GM12878 (cell line): ENCODE results near the gene CACNA1S.

Experiments
- BHLHE40 ChIP-seq, 2 experiments: fragments of 450-650 bp in 1 of 2; IDR thresholded peaks; 2 replicates each; pipeline ENCODE4 v1.6.1; 2011 to 2017; ENCODE audit warnings: low read depth in 2 of 2, borderline replicate concordance in 1 of 2, improper control_type of control experiment in 1 of 2, low read length in 1 of 2, mild to moderate bottlenecking in 1 of 2
- CTCF ChIP-seq, 3 experiments: IDR thresholded peaks in 2 of 3; conservative IDR thresholded peaks in 1 of 3; 2 replicates each; pipeline ENCODE4 v1.5.1; 2011; ENCODE audit warnings: low read depth in 3 of 3, low read length in 3 of 3, mild to moderate bottlenecking in 3 of 3, control low read depth in 2 of 3, moderate library complexity in 2 of 3, inconsistent platforms in 1 of 3, mixed read lengths in 1 of 3; ENCODE audit not compliant: control insufficient read depth in 2 of 3, insufficient read depth in 1 of 3; ENCODE audit errors: extremely low read depth in 1 of 3
- EP300 ChIP-seq, 2 experiments: fragments of 150-350 bp in 1 of 2; IDR thresholded peaks; 2 replicates each; pipeline ENCODE4 v1.6.1; 2011 to 2012; ENCODE audit warnings: low read depth in 2 of 2, low read length in 2 of 2, borderline replicate concordance in 1 of 2, improper control_type of control experiment in 1 of 2, inconsistent platforms in 1 of 2; ENCODE audit not compliant: control insufficient read depth in 1 of 2
- IRF5 ChIP-seq: fragments of 450-650 bp; IDR thresholded peaks from 2 replicates; pipeline ENCODE4 v1.6.1; 2017; ENCODE audit warnings: borderline replicate concordance
- REST ChIP-seq: IDR thresholded peaks from 2 replicates; pipeline ENCODE4 v1.6.1; 2012; ENCODE audit warnings: mild to moderate bottlenecking, low read depth, low read length
- SRF ChIP-seq, 2 experiments: IDR thresholded peaks; 2 replicates each; pipeline ENCODE4 v1.6.1; 2011; ENCODE audit warnings: low read depth in 2 of 2, low read length in 2 of 2, mild to moderate bottlenecking in 1 of 2, moderate library complexity in 1 of 2

- TF ChIP-seq CTCF (IDR thresholded peaks at IDR 0.05 in 2 of 3, conservative IDR thresholded peaks at IDR 0.05 in 1 of 3; ENCODE audit: control insufficient read depth in 2 of 3, extremely low read depth in 1 of 3, insufficient read depth in 1 of 3, low read depth in 3 of 3, low read length in 3 of 3) (no peak), REST (no peak), IRF5 (no peak), BHLHE40 (IDR thresholded peaks at IDR 0.05; ENCODE audit: borderline replicate concordance in 1 of 2, low read depth in 2 of 2, low read length in 1 of 2) (no peak), SRF (IDR thresholded peaks at IDR 0.05; ENCODE audit: low read depth in 2 of 2, low read length in 2 of 2) (no peak), EP300 (IDR thresholded peaks at IDR 0.05; ENCODE audit: borderline replicate concordance in 1 of 2, control insufficient read depth in 1 of 2, low read depth in 2 of 2, low read length in 2 of 2) (no peak)
These were observed 72.3 kb downstream of the CACNA1S start for GRCh38 chr1:201039876-201040275.
